B cell (primary cell): Measurements from ENCODE around the gene HFM1.

ENCODE experiments used
- CTCF ChIP-seq: fragments of 200-600 bp; IDR thresholded peaks from one replicate; pipeline ENCODE4 v1.8.0; 2022; ENCODE audit warnings: antibody characterized with exemption, mild to moderate bottlenecking
- EZH2 ChIP-seq: IDR thresholded peaks from 2 replicates; pipeline ENCODE4 v1.6.1; 2012; ENCODE audit warnings: borderline replicate concordance, low read depth, mild to moderate bottlenecking, moderate library complexity, low read length; ENCODE audit not compliant: insufficient read depth, poor library complexity, severe bottlenecking

GRCh38 chr1:91440847-91441246 lies 36.2 kb upstream of the HFM1 start:
- TF ChIP-seq CTCF (no peak), EZH2 (no peak)
